AG10803 (cell line): ENCODE measurements around the gene TFAP2D.

ENCODE experiments used
- DNase-seq: peaks from one replicate; pipeline ENCODE4 v3.0.0; 2010; ENCODE audit warnings: low read depth
- H3K4me3 ChIP-seq: 2 replicates; pipeline ENCODE4 v1.5.1; 2011; ENCODE audit warnings: mild to moderate bottlenecking, low read length, control low read depth
- TF ChIP-seq, protein P1 (sequence below): conservative IDR thresholded peaks from 2 replicates; pipeline ENCODE4 v1.5.1; 2011; ENCODE audit warnings: mild to moderate bottlenecking, low read length, control low read depth, inconsistent platforms

TFAP2D gene

DNA sequence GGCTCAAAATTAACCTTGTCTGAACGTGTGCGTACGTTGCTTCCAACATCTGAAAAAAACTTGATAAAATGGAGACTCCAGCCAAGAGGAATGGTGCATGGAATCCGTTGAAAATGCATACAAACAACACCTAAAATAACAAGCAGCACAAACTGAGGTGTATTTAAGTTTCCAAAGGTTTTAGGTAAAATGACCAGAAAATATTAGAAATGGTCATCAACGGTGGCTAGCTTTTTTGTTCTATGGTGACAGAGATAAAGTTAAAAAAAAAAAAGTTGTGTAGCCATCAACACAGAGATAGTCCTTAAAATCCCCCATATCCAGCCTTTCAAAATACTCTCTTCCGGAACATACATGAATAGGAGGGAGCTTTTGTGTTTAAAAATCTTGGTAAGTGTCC lies 104.7 kb downstream of the TFAP2D start:
- TF ChIP-seq, protein P1, sequence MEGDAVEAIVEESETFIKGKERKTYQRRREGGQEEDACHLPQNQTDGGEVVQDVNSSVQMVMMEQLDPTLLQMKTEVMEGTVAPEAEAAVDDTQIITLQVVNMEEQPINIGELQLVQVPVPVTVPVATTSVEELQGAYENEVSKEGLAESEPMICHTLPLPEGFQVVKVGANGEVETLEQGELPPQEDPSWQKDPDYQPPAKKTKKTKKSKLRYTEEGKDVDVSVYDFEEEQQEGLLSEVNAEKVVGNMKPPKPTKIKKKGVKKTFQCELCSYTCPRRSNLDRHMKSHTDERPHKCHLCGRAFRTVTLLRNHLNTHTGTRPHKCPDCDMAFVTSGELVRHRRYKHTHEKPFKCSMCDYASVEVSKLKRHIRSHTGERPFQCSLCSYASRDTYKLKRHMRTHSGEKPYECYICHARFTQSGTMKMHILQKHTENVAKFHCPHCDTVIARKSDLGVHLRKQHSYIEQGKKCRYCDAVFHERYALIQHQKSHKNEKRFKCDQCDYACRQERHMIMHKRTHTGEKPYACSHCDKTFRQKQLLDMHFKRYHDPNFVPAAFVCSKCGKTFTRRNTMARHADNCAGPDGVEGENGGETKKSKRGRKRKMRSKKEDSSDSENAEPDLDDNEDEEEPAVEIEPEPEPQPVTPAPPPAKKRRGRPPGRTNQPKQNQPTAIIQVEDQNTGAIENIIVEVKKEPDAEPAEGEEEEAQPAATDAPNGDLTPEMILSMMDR = no peak
- no peak for DNase-seq
- H3K4me3 ChIP-seq = no peak overlapping the region

- peak within 1 kb of the TSS; percentile 29; the same call in 1 of the 2 replicates for H3K4me3 ChIP-seq
- TF ChIP-seq, protein P1 = no peak
- DNase-seq = no peak
These were observed 105.3 kb downstream of the TFAP2D start, which contains the start of gene TFAP2B for GRCh38 chr6:50818673-50819072. TSS of gene TFAP2B (plus strand) at chr6:50818871. CDS start at chr6:50818892, 21 bp downstream.

GRCh38 chr6:50819466-50819903 lies 106.2 kb downstream of the TFAP2D start:
- peak overlapping the region; percentile 29; the same call in 1 of the 2 replicates for H3K4me3 ChIP-seq
- peak; percentile 3 for DNase-seq
- TF ChIP-seq, protein P1 = no peak

DNA sequence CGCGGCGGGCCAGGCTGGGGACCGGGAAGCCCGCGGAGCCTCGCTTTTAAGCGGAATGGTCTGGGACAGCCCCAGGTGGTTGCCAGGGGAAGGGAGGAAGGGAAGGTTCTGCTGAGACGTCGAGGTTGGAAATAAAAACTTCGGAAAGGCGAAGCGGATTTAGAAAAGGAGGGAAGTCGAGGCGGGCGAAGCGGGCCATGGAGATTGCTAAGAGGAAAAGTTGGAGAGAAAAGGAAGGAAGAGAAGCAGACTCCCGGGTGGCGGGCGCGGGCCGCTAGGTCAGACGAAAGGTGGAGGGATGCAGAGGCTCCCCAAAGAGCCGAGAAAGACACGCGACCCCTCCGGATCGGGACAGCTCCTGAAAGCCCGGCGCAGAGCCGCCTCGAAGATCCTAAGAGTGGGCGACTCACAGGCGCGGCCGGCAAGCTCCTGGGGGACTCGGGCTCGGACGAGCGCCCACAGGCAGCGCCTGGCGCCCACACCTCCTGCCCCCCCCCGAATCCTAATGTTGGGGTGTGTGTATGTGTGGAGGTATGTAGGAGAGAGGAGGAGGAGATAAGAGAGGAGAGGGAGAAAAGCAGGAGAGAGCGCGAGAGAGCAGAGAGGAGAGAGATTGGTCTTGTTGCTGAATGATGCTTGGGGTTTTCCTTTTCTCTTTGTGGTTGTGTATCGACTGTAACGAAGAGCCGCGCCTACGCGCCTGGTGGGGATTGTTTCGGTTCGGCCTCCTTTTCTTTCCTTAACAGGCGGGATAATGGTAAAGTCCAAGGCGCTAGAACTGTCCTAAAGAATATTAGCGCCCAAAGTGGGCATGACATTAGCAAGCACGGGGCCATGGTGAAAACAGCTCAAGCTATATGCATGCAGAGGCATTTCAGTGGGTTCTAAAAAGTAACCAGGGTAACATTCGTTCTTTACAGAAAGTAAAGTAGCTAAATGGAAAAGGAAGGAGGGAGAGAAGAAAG lies 106.9 kb downstream of the TFAP2D start:
- no peak overlapping the region for H3K4me3 ChIP-seq
- no peak for DNase-seq
- TF ChIP-seq, protein P1 = no peak

- TF ChIP-seq, protein P1 = no peak
- no peak for DNase-seq
- H3K4me3 ChIP-seq = no peak overlapping the region
These were observed 107.5 kb downstream of the TFAP2D start for GRCh38 chr6:50820869-50821264.

GRCh38 chr6:50821441-50822077 lies 108.2 kb downstream of the TFAP2D start:
- TF ChIP-seq, protein P1 = no peak
- no peak overlapping the region for H3K4me3 ChIP-seq
- DNase-seq = no peak
